ENCODE measurements around the gene CST3.
"Not testable (repeated sequence)": the region's sequence is repeated elsewhere in the genome, so short reads cannot be mapped to it uniquely, and the experiment has no call there.

CST3 gene

DNA sequence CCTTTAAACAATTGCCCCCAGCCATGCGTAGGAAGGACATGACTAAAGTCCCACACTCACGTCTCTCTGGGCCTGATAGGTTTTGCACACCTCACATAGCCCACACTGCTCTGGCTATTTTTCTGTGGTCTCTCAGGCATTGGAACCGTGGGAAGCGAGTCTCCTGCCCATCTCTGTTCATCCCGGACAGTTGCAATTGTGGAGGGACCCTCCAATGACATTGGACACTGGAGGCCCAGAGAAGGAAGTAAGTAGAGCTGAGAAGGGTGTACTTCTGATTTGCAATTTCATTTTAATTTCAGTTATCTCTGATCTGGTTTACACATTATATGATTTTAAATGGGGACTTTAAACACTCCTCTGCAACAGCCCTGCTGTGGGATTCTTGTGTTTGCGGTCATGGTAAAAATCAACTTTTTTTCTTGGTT is 23.3 kb upstream of the CST3 start:
- TF ChIP-seq ZFX (IDR thresholded peaks at IDR 0.05; ENCODE audit: borderline replicate concordance) = no peak
- TF ChIP-seq, protein P1, sequence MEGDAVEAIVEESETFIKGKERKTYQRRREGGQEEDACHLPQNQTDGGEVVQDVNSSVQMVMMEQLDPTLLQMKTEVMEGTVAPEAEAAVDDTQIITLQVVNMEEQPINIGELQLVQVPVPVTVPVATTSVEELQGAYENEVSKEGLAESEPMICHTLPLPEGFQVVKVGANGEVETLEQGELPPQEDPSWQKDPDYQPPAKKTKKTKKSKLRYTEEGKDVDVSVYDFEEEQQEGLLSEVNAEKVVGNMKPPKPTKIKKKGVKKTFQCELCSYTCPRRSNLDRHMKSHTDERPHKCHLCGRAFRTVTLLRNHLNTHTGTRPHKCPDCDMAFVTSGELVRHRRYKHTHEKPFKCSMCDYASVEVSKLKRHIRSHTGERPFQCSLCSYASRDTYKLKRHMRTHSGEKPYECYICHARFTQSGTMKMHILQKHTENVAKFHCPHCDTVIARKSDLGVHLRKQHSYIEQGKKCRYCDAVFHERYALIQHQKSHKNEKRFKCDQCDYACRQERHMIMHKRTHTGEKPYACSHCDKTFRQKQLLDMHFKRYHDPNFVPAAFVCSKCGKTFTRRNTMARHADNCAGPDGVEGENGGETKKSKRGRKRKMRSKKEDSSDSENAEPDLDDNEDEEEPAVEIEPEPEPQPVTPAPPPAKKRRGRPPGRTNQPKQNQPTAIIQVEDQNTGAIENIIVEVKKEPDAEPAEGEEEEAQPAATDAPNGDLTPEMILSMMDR (IDR thresholded peaks at IDR 0.05) = no peak

DNA sequence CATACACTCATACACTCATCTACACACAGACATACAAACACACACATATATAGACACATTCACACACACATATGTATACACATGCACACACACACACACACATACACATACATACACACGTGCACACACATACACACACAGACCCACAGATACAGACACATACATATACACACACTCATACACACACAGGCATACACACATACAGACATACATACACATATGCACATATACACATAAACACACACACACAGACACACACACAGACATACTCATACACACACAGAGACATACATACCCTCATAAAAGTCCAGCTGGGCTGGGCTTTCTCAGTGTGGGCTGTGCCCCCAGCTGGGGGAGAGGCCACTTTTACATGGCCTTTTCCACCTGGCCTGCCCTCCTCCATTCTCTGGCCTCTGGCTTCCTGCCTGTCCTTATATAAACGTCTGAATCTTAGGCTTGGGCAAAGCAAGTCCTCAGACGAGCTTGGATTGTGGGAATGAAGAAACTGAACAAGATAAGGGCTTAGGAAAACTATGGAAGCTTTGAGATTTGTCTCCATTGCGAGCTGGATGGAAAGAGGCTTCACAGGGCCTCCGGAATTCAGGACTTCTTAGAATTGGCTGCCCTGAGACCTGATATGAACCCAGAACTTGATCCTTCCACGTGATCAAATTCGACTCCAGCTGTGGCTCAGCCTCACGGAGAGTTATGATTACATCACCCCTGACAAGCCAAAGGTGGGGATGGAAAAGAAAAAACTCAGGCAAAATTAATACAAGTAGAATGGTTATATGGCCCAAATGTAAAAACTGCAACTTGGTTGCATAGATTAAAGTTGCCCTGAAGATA is 22.5 kb upstream of the CST3 start:
- no peak overlapping the region for H3K27ac ChIP-seq
- TF ChIP-seq, protein P1 (IDR thresholded peaks at IDR 0.05) = no peak
- no peak for TF ChIP-seq ZFX (IDR thresholded peaks at IDR 0.05; ENCODE audit: borderline replicate concordance)

More for the DNA sequence above, 23.3 kb upstream of the CST3 start:
- H3K27ac ChIP-seq = no peak overlapping the region

DNA sequence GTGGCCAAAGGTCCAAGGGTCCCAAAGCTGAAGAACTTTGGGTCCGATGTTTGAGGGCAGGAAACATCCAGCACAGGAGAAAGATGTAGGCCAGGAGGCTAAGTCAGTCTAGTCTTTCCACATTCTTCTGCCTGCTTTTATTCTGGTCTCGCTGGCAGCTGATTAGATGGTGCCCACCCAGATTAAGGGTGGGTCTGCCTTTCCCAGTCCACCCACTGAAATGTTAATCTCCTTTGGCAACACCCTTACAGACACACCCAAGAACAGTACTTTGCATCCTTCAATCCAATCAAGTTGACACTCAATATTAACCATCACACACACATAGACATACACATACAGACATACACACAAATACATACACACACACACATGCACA is 21.8 kb upstream of the CST3 start:
- not testable (repeated sequence) for H3K27ac ChIP-seq

DNA sequence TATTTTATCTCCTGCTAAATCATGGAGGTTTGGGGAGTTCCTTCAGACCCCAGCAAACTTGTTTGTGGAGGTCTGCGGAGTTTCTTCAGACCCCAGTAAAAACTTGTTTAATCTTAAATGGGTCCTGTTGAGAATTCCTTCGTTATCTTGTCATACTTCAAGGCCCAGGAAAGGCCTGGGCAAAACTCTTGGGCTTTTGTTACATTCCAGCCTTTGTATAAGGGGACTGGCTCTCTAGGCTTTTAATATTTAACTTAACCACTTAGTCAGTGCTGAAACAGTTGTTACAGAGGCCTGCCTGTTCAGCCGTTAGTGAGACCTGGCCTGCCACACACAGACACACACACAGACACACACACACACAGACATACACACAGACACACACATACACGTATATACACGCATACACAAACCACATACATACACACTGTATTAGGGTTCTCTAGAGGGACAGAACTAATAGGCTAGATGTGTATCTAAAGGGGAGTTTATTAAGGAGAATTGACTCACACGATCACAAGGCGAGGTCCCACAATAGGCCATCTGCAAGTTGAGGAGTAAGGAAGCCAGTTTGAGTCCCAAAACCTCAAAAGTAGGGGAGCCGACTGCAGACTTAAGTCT is 21.3 kb upstream of the CST3 start:
- H3K27ac ChIP-seq = no peak overlapping the region
- TF ChIP-seq, protein P1 (IDR thresholded peaks at IDR 0.05) = no peak
- TF ChIP-seq ZFX (IDR thresholded peaks at IDR 0.05; ENCODE audit: borderline replicate concordance) = no peak

DNA sequence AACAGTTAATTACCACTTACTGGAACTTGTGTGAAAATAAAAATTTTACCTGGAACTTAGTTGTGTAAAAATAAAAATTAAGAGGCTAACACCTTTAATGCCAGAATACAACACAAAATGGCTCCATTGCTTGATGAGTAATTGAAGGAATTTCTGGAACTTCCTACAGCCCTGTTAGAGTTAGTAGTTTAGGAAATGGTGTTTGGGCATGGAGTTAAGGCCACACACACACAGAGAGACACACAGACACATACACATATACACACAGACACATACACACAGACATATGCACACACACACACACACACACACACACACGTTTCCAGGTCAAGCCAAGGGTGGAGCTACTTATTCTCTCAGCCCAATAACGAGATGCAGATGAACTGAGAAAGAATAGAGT is 20.6 kb upstream of the CST3 start:
- TF ChIP-seq, protein P1 (IDR thresholded peaks at IDR 0.05) = no peak
- TF ChIP-seq ZFX (IDR thresholded peaks at IDR 0.05; ENCODE audit: borderline replicate concordance) = no peak
- no peak overlapping the region for H3K27ac ChIP-seq

DNA sequence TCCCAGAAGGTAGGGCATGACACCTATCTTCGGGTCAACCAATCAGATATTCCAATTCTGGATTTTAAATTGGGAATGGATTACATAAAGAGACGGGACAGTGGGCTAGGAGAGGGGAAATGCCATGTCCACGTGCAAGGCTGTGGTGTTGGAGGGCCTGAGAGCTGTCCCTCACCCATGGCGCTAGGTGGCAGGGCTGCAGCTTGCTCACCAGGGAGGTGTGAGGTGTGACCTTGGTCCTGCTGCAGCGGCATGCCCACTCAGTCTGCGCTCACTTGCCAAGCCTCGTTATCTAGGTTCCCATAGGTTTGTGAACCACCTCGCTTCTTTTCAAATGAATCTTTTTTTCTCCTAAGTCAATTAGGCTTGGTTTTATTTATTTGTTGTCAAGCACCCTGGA is 19.4 kb upstream of the CST3 start:
- H3K27ac ChIP-seq = no peak overlapping the region
- TF ChIP-seq, protein P1 (IDR thresholded peaks at IDR 0.05) = no peak
- TF ChIP-seq ZFX (IDR thresholded peaks at IDR 0.05; ENCODE audit: borderline replicate concordance) = no peak

DNA sequence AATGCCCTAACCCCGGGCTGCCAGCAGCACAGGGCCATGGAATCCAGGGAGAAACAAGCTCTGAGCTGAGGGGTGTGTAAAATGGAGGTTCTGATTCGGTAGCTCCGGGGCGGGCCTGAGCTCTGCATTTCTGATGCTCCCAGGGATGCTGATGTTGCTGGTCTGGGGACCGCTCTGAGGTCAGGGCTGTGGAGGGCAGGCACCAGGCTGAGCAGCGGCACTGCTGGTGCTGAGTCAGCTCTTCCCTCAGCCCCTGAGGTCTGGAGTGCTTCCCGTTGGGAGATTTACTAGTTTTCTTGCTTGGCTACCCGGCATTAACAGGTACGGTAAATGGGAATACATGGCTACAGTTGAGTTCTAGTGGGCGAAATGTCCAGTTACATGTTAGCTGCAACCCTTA is 18.6 kb upstream of the CST3 start:
- H3K27ac ChIP-seq = no peak overlapping the region
- TF ChIP-seq ZFX (IDR thresholded peaks at IDR 0.05; ENCODE audit: borderline replicate concordance) = no peak
- TF ChIP-seq, protein P1 (IDR thresholded peaks at IDR 0.05) = no peak

Measured in 22Rv1 (cell line).